Neutrophil (primary cell): ENCODE data around the gene MEIS3.

Source experiments
- H3K27ac ChIP-seq: fragments of 200-600 bp; sonication (generic); 2 replicates; pipeline ENCODE4 v1.5.1; 2016; ENCODE audit warnings: mild to moderate bottlenecking, moderate library complexity
- H3K27me3 ChIP-seq: fragments of 200-600 bp; sonication (generic); 2 replicates; pipeline ENCODE4 v1.6.0; 2016; ENCODE audit warnings: mild to moderate bottlenecking
- H3K36me3 ChIP-seq: fragments of 200-600 bp; sonication (generic); 2 replicates; pipeline ENCODE4 v1.5.1; 2017
- H3K4me1 ChIP-seq, 2 experiments: fragments of 200-600 bp in 1 of 2; sonication (generic) in 1 of 2; 1 replicate in 1 of 2; 2 replicates in 1 of 2; pipeline versions ENCODE4 v1.5.1 to v1.6.1; 2013 to 2016; ENCODE audit warnings: low read depth in 1 of 2, low read length in 1 of 2, mild to moderate bottlenecking in 1 of 2, moderate library complexity in 1 of 2; ENCODE audit not compliant: control insufficient read depth in 1 of 2, insufficient read depth in 1 of 2
- H3K4me3 ChIP-seq, 2 experiments: fragments of 200-600 bp in 1 of 2; sonication (generic) in 1 of 2; 1 replicate in 1 of 2; 2 replicates in 1 of 2; pipeline ENCODE4 v1.5.1; 2013 to 2016; ENCODE audit warnings: low read depth in 1 of 2, low read length in 1 of 2, mild to moderate bottlenecking in 1 of 2, moderate library complexity in 1 of 2
- H3K9me3 ChIP-seq: fragments of 200-600 bp; sonication (generic); 2 replicates; pipeline ENCODE4 v1.5.1; 2016
- CTCF ChIP-seq: fragments of 200-600 bp; sonication (generic); IDR thresholded peaks from 2 replicates; pipeline ENCODE4 v1.5.1; 2016; ENCODE audit warnings: antibody characterized with exemption

The MEIS3 gene

GRCh38 chr19:47377801-47378200, 41.5 kb downstream of the MEIS3 start:
- Histone ChIP-seq H3K27me3 (no peaks in the 10 kb centered on the region), H3K27ac (peak overlapping the region; percentile 94), H3K36me3 (peaks cover 100% of the 10 kb centered on the region), H3K4me3 (no peak overlapping the region), H3K9me3 (no peaks in the 10 kb centered on the region), H3K4me1 (peaks cover 49 to 63% of the 10 kb centered on the region in 2 experiments)
- no peak for TF ChIP-seq CTCF

- H3K4me1 ChIP-seq, result peaks cover 44 to 63% of the 10 kb centered on the region in 2 experiments
- H3K36me3 ChIP-seq, result peaks cover 100% of the 10 kb centered on the region
- no peaks in the 10 kb centered on the region for H3K27me3 ChIP-seq
- peak overlapping the region; percentile 94 for H3K27ac ChIP-seq
- TF ChIP-seq CTCF, result no peak
- H3K9me3 ChIP-seq, result no peaks in the 10 kb centered on the region
- H3K4me3 ChIP-seq, result no peak overlapping the region
Measured at GRCh38 chr19:47377208-47377701, 42.1 kb downstream of the MEIS3 start.

GRCh38 chr19:47376589-47377144, 42.7 kb downstream of the MEIS3 start:
- no peaks in the 10 kb centered on the region for H3K27me3 ChIP-seq
- peaks cover 44 to 63% of the 10 kb centered on the region in 2 experiments for H3K4me1 ChIP-seq
- H3K36me3 ChIP-seq, result peaks cover 100% of the 10 kb centered on the region
- no peak overlapping the region for H3K4me3 ChIP-seq
- H3K9me3 ChIP-seq, result no peaks in the 10 kb centered on the region
- peak overlapping the region; percentile 94 for H3K27ac ChIP-seq
- no peak for TF ChIP-seq CTCF

- no peak for TF ChIP-seq CTCF
- Histone ChIP-seq H3K4me3 (no peak overlapping the region), H3K27me3 (no peaks in the 10 kb centered on the region), H3K9me3 (no peaks in the 10 kb centered on the region), H3K36me3 (peaks cover 100% of the 10 kb centered on the region), H3K27ac (peak overlapping the region; percentile 94), H3K4me1 (peaks cover 44 to 63% of the 10 kb centered on the region in 2 experiments)
Measured at GRCh38 chr19:47375694-47376588, 43.4 kb downstream of the MEIS3 start.

- no peaks in the 10 kb centered on the region for H3K27me3 ChIP-seq
- peaks cover 97% of the 10 kb centered on the region for H3K36me3 ChIP-seq
- no peak overlapping the region for H3K4me3 ChIP-seq
- H3K27ac ChIP-seq, result peak overlapping the region; percentile 94
- H3K9me3 ChIP-seq, result no peaks in the 10 kb centered on the region
- no peak for TF ChIP-seq CTCF
- H3K4me1 ChIP-seq, result peaks cover 44 to 63% of the 10 kb centered on the region in 2 experiments
Measured at GRCh38 chr19:47374876-47375693, 44.2 kb downstream of the MEIS3 start.
